ENCODE measurements around the gene ZSCAN4.

GRCh38 chr19:57701625-57702024 lies 32.9 kb downstream of the ZSCAN4 start:
- TF ChIP-seq CTCF (IDR thresholded peaks at IDR 0.05; ENCODE audit: low read depth, low read length): no peak
- no peak for TF ChIP-seq EZH2phosphoT487 (IDR thresholded peaks at IDR 0.05; ENCODE audit: low read depth)

All from OCI-LY3 (cell line).